Endothelial cell of umbilical vein (primary cell): ENCODE results near the gene FMO2. TPM values are rescaled to one million over a fixed set of nuclear protein-coding genes. Genes with fewer than 3 reads are reported as not detected.

ENCODE experiments used
- BruUV-seq: library from RNA; stranded (reverse); fragments of 400-500 nt; replicated peaks from 2 replicates; lab custom pipeline; 2021; lab: Mats Ljungman, UMichigan
- CTCF ChIA-PET: fragments of 300-600, 350-600 bp; sonication (Branson Sonifier 250); formaldehyde crosslinking; loops from one replicate; lab custom pipeline; 2021; ENCODE audit warnings: antibody characterized with exemption, inconsistent platforms; lab: Charles Lee
- POLR2A ChIA-PET: fragments of 300-600, 350-600 bp; sonication (Branson Sonifier 250); formaldehyde crosslinking; loops from one replicate; lab custom pipeline; 2021; ENCODE audit warnings: antibody characterized with exemption, inconsistent platforms; lab: Charles Lee
- DNase-seq: peaks from one replicate; pipeline ENCODE4 v3.0.0-alpha.2; 2011; ENCODE audit warnings: low read depth, low spot score
- FAIRE-seq: peaks from 2 replicates; lab custom pipeline; 2011; peaks lifted over from hg19 to GRCh38; lab: Jason Lieb, UNC
- H2AFZ ChIP-seq: 2 replicates; pipeline ENCODE4 v1.6.0; 2012; ENCODE audit warnings: low read depth, low read length, control low read depth, inconsistent platforms
- H3K27ac ChIP-seq: 2 replicates; pipeline ENCODE4 v1.5.1; 2011; ENCODE audit warnings: low read depth, mild to moderate bottlenecking, control low read depth, low read length, moderate library complexity; ENCODE audit not compliant: insufficient read depth
- H3K27me3 ChIP-seq, 2 experiments: 2 replicates each; pipeline versions ENCODE4 v1.6.0 to v1.6.1; 2011; ENCODE audit warnings: low read length in 2 of 2, mixed read lengths in 1 of 2; ENCODE audit not compliant: control insufficient read depth in 2 of 2, insufficient read depth in 2 of 2
- H3K36me3 ChIP-seq, 2 experiments: 2 replicates in 1 of 2; 3 replicates in 1 of 2; pipeline ENCODE4 v1.5.1; 2011; ENCODE audit warnings: low read length in 2 of 2, mild to moderate bottlenecking in 1 of 2, moderate library complexity in 1 of 2; ENCODE audit not compliant: control insufficient read depth in 2 of 2, insufficient read depth in 2 of 2; ENCODE audit errors: extremely low read depth in 1 of 2
- H3K4me1 ChIP-seq: 3 replicates; pipeline ENCODE4 v1.5.1; 2011; ENCODE audit warnings: mild to moderate bottlenecking, low read length; ENCODE audit not compliant: control insufficient read depth, insufficient read depth; ENCODE audit errors: extremely low read depth
- H3K4me2 ChIP-seq: 2 replicates; pipeline ENCODE4 v1.6.1; 2011; ENCODE audit warnings: low read length, control low read depth, mixed read lengths; ENCODE audit not compliant: insufficient read depth
- H3K4me3 ChIP-seq, 3 experiments: fragments of 200-600 bp in 1 of 3; sonication (generic), shearing (Covaris generic) in 1 of 3; replicated peaks in 1 of 3; 2 replicates each; pipeline ENCODE4 v1.5.1; 2011 to 2016; ENCODE audit warnings: control low read depth in 3 of 3, low read length in 3 of 3, mild to moderate bottlenecking in 2 of 3, inconsistent platforms in 1 of 3, low read depth in 1 of 3, moderate library complexity in 1 of 3; ENCODE audit not compliant: insufficient read depth in 1 of 3
- H3K79me2 ChIP-seq: 2 replicates; pipeline ENCODE4 v1.6.0; 2012; ENCODE audit warnings: low read length, inconsistent platforms; ENCODE audit not compliant: control insufficient read depth, insufficient read depth
- H3K9ac ChIP-seq: replicated peaks from 2 replicates; pipeline ENCODE3; 2011; ENCODE audit warnings: low read length, control low read depth; ENCODE audit not compliant: insufficient read depth; ENCODE audit errors: extremely low read depth
- H3K9me1 ChIP-seq: replicated peaks from 3 replicates; pipeline ENCODE4 v1.6.0; 2011; ENCODE audit warnings: mild to moderate bottlenecking, low read length; ENCODE audit not compliant: control insufficient read depth, insufficient read depth; ENCODE audit errors: extremely low read depth
- H3K9me3 ChIP-seq: replicated peaks from 2 replicates; pipeline ENCODE4 v1.5.1; 2012; ENCODE audit warnings: low read length, inconsistent platforms; ENCODE audit not compliant: control insufficient read depth, insufficient read depth
- H4K20me1 ChIP-seq: replicated peaks from 2 replicates; pipeline ENCODE3; 2011; ENCODE audit warnings: mild to moderate bottlenecking, low read length; ENCODE audit not compliant: control insufficient read depth, insufficient read depth; ENCODE audit errors: extremely low read depth
- CTCF ChIP-seq, 2 donors: IDR thresholded peaks; 1 replicate in 1 of 2; 2 replicates in 1 of 2; pipeline ENCODE4 v1.5.1; 2011; ENCODE audit warnings: low read length in 2 of 2, mild to moderate bottlenecking in 2 of 2, moderate library complexity in 2 of 2, control low read depth in 1 of 2, inconsistent platforms in 1 of 2, low read depth in 1 of 2; ENCODE audit not compliant: insufficient read depth in 1 of 2; ENCODE audit errors: extremely low read depth in 1 of 2
- EZH2 ChIP-seq: IDR thresholded peaks from 2 replicates; pipeline ENCODE4 v1.6.1; 2012; ENCODE audit warnings: borderline replicate concordance, low read depth, mild to moderate bottlenecking, moderate library complexity, low read length, inconsistent platforms; ENCODE audit not compliant: severe bottlenecking
- FOS ChIP-seq: IDR thresholded peaks from 2 replicates; pipeline ENCODE4 v1.6.1; 2011; ENCODE audit warnings: mild to moderate bottlenecking, low read length, moderate library complexity, borderline replicate concordance; ENCODE audit not compliant: insufficient read depth
- GATA2 ChIP-seq: IDR thresholded peaks from 2 replicates; pipeline ENCODE4 v1.7.0; 2011; ENCODE audit warnings: low read depth, mild to moderate bottlenecking, moderate library complexity, mixed read lengths, low read length; ENCODE audit not compliant: insufficient read length, insufficient read depth
- JUN ChIP-seq: IDR thresholded peaks from 2 replicates; pipeline ENCODE4 v1.6.1; 2011; ENCODE audit warnings: borderline replicate concordance, low read depth; ENCODE audit not compliant: insufficient read length, insufficient read depth
- MYC ChIP-seq: IDR thresholded peaks from one replicate; pipeline ENCODE4 v1.6.1; 2011; ENCODE audit warnings: mild to moderate bottlenecking, low read depth, low read length
- POLR2A ChIP-seq: IDR thresholded peaks from 2 replicates; pipeline ENCODE4 v1.6.1; 2012; ENCODE audit warnings: low read depth, mild to moderate bottlenecking, control low read depth, low read length
- POLR2AphosphoS5 ChIP-seq: IDR thresholded peaks from 2 replicates; pipeline ENCODE4 v1.6.1; 2012; ENCODE audit warnings: low read depth, mild to moderate bottlenecking, control low read depth, low read length, moderate library complexity; ENCODE audit not compliant: insufficient read depth
- dilution Hi-C: fragments of 300-500 bp; cut with MboI; formaldehyde crosslinking; loops from one replicate; pipeline ENCODE4 v1.15.0; 2019; ENCODE audit warnings: low sequenced_read_pairs; ENCODE audit not compliant: extremely low pct_ligation_motif_present
- intact Hi-C: fragments of 100-400 bp; cut with micrococcal nuclease; formaldehyde crosslinking; loops from one replicate; pipeline ENCODE4 v1.10.0; 2022
- polyA plus RNA-seq, 4 experiments: library from polyadenylated mRNA; depleted of rRNA in 3 of 4; stranded (reverse) in 3 of 4; unstranded in 1 of 4; fragments of >200 nt; gene quantifications; 2 replicates each; pipeline versions ENCODE4 v1.2.1 to v1.2.3, GENCODE V29; 2011 to 2012; ENCODE audit warnings: missing spikeins in 1 of 4
- total RNA-seq: library from RNA; stranded (reverse); gene quantifications from 2 replicates; pipeline ENCODE4 v1.2.3, GENCODE V29; 2021
- TF ChIP-seq, protein P1 (sequence below): IDR thresholded peaks from 2 replicates; pipeline ENCODE4 v1.6.1; 2011; ENCODE audit not compliant: insufficient read depth, insufficient read length

FMO2 gene
- total and polyA plus RNA-seq, 2 donors (not counting 3 experiments of a cell fraction or from before 2014, with no cell fraction given): not detected

DNA sequence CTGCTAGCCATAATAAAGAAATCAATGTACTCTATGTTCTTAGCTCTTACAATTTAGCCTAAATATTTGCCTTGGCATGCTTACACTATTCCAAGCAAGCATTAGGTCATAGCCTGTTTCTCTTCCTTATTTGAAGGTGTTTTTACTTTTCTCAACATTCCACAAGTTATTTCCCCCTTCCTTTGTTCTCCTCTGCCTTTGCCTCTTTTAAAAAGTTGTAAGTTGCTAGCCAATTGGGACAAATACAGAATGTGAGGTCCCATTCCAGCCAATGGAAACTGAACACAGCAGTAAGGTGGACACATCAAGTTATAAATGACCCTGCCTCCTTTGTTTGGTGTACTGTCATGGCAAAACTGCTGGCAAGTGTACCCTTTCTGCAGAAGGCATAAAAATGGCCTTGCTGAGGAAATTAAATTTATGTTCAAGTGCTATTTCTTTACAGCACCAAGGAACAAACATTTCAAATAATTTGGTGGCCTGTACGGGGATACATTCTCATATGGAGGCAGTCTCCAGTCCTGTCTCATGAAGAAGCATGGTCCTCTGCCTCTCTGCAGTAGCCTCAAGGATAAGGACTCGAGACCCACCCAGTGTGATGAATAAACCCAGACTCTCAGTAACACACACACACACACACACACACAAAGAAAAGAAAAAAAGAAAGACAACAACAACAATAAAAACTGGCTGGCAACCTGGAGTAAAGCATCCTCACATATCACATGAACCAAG lies 34.4 kb downstream of the FMO2 start:
- H3K27ac ChIP-seq: no peak overlapping the region
- no TSS peak for BruUV-seq
- no peaks in the 10 kb centered on the region for H3K9me3 ChIP-seq
- H3K9ac ChIP-seq: no peak overlapping the region
- dilution Hi-C loops: no loop called here
- no peak overlapping the region for H2AFZ ChIP-seq
- H3K4me1 ChIP-seq: no peaks in the 10 kb centered on the region
- intact Hi-C loops: loop anchor here (10.0 kb wide), 1 partner anchor 545 kb away; no protein-coding TSS in a partner anchor
- no peaks in the 10 kb centered on the region for H4K20me1 ChIP-seq
- TF ChIP-seq EZH2 (no peak), GATA2 (no peak), CTCF (IDR thresholded peaks at IDR 0.05; ENCODE audit: extremely low read depth in 1 of 2, insufficient read depth in 1 of 2, low read depth in 1 of 2, low read length in 2 of 2) (no peak), MYC (no peak), JUN (no peak), POLR2A (no peak), FOS (no peak), POLR2AphosphoS5 (no peak)
- TF ChIP-seq, protein P1, sequence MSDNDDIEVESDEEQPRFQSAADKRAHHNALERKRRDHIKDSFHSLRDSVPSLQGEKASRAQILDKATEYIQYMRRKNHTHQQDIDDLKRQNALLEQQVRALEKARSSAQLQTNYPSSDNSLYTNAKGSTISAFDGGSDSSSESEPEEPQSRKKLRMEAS: no peak
- no peaks in the 10 kb centered on the region for H3K27me3 ChIP-seq
- FAIRE-seq (no peak), DNase-seq (peak; percentile 50)
- no peak overlapping the region for H3K4me2 ChIP-seq
- CTCF ChIA-PET: no interaction called here
- H3K36me3 ChIP-seq: no peaks in the 10 kb centered on the region
- no peak overlapping the region for H3K4me3 ChIP-seq
- no peaks in the 10 kb centered on the region for H3K9me1 ChIP-seq
- no peaks in the 10 kb centered on the region for H3K79me2 ChIP-seq
- POLR2A ChIA-PET: no interaction called here
